ENCODE results near the gene CYP2R1. TPM values are rescaled to one million over a fixed set of nuclear protein-coding genes. Genes with fewer than 3 reads are reported as not detected.

Gene CYP2R1
- total RNA-seq, 1 donor from 2014 or later: 22.0 TPM

DNA sequence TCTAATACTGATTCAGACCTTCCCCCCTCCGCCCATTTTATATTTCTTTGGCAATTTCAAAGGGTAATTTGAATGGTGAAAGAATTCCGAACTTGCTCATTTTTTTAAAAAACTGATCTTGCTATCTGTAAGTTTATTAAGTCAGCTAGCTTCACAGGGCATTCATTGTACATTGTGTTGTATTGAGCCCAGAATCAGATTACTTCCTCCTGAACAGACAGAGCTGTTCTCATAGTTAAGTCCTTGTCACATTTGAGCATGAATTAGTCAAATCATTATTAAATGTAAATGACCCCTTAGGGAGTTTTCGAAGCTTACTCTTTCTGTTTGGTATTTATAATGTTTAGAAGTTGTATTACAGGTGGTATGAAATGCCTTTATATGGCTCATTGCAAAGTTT, 34.4 kb downstream of the CYP2R1 start:
- Mint-ChIP-seq H3K27me3 (peaks cover 8% of the 10 kb centered on the region), H3K9me3 (no peaks in the 10 kb centered on the region), H3K36me3 (ENCODE audit: low read depth) (no peaks in the 10 kb centered on the region), H3K27ac (no peak overlapping the region), H3K4me1 (no peaks in the 10 kb centered on the region), H3K4me3 (no peak overlapping the region)
- CTCF ChIA-PET: interaction anchor here (1.4 kb wide), 1 partner anchor 51 kb away, joined by 4 read pairs; no protein-coding TSS in a partner anchor
- ATAC-seq (ENCODE audit: low read depth) (no peak), DNase-seq (no peak)
- intact Hi-C loops (cut with micrococcal nuclease): no loop called here
- POLR2A ChIA-PET: interaction anchor here (0.9 kb wide), 1 partner anchor 12 kb away, joined by 5 read pairs; no protein-coding TSS in a partner anchor
- TF ChIP-seq, protein P1, sequence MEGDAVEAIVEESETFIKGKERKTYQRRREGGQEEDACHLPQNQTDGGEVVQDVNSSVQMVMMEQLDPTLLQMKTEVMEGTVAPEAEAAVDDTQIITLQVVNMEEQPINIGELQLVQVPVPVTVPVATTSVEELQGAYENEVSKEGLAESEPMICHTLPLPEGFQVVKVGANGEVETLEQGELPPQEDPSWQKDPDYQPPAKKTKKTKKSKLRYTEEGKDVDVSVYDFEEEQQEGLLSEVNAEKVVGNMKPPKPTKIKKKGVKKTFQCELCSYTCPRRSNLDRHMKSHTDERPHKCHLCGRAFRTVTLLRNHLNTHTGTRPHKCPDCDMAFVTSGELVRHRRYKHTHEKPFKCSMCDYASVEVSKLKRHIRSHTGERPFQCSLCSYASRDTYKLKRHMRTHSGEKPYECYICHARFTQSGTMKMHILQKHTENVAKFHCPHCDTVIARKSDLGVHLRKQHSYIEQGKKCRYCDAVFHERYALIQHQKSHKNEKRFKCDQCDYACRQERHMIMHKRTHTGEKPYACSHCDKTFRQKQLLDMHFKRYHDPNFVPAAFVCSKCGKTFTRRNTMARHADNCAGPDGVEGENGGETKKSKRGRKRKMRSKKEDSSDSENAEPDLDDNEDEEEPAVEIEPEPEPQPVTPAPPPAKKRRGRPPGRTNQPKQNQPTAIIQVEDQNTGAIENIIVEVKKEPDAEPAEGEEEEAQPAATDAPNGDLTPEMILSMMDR (IDR thresholded peaks at IDR 0.05): no peak

DNA sequence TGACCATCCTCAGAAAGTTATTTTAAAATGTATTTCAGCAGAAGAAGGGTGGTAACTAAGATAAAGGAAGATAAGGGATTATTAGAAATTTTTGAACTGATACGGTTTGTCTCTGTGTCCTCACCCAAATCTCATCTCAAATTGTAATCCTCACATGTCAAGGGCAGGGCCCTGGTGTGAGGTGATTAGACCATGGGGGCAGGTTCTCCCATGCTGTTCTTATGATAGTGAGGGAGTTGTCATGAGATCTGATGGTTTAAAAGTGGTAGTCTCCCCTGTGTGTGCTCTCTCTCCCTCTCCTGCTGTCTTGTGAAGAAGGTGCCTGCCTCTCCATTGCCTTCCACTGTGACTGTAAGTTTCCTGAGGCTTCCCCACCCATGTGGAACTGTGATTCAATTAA, 36.1 kb downstream of the CYP2R1 start:
- Mint-ChIP-seq H3K27ac (no peak overlapping the region), H3K36me3 (ENCODE audit: low read depth) (no peaks in the 10 kb centered on the region), H3K4me3 (no peak overlapping the region), H3K9me3 (no peaks in the 10 kb centered on the region), H3K4me1 (no peaks in the 10 kb centered on the region), H3K27me3 (peaks cover 8% of the 10 kb centered on the region)
- TF ChIP-seq, protein P1 (IDR thresholded peaks at IDR 0.05): no peak
- ATAC-seq (ENCODE audit: low read depth) (no peak), DNase-seq (no peak)
- intact Hi-C loops (cut with micrococcal nuclease): no loop called here
- POLR2A ChIA-PET: no interaction called here
- CTCF ChIA-PET: no interaction called here

GRCh38 chr11:14854057-14854456, 38.0 kb downstream of the CYP2R1 start:
- H3K27ac Mint-ChIP-seq: no peak overlapping the region
- CTCF ChIA-PET: no interaction called here
- DNase-seq (no peak), ATAC-seq (ENCODE audit: low read depth) (no peak)
- no peaks in the 10 kb centered on the region for H3K4me1 Mint-ChIP-seq
- H3K27me3 Mint-ChIP-seq: peaks cover 8% of the 10 kb centered on the region
- no peaks in the 10 kb centered on the region for H3K9me3 Mint-ChIP-seq
- intact Hi-C loops (cut with micrococcal nuclease): no loop called here
- TF ChIP-seq, protein P1 (IDR thresholded peaks at IDR 0.05): no peak
- H3K4me3 Mint-ChIP-seq: no peak overlapping the region
- POLR2A ChIA-PET: no interaction called here
- H3K36me3 Mint-ChIP-seq (ENCODE audit: low read depth): no peaks in the 10 kb centered on the region

DNA sequence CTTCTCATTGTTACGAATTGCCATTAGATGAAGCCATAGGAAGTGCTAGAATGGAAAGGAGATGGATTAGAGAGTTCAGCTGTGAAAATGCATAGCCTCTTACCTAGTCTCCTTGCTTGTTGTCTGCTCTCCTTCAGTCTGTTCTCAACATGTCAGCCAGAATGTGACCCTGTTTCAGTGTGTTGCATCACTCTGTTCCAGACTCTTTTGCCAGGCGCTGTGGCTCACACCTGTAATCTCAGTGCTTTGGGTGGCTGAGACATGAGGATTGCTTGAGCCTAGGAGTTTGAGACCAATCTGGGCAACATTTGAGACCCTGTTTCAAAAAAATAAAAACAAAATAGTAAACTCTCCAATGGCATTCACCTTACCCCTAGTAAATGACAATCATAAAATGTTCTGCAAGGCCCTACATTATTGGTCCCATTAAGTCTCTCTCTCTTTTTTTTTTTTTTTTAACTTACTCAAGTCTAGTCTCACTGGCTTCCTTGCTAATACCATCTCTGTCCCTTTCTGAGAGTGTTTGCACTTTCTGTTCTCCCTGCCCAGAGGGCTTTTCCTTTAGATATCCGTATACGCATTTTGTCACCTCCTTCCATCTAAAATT, 39.4 kb downstream of the CYP2R1 start:
- peaks cover 8% of the 10 kb centered on the region for H3K27me3 Mint-ChIP-seq
- POLR2A ChIA-PET: no interaction called here
- no peak overlapping the region for H3K27ac Mint-ChIP-seq
- ATAC-seq (ENCODE audit: low read depth) (no peak), DNase-seq (no peak)
- H3K4me1 Mint-ChIP-seq: no peaks in the 10 kb centered on the region
- no peaks in the 10 kb centered on the region for H3K9me3 Mint-ChIP-seq
- CTCF ChIA-PET: no interaction called here
- no peak overlapping the region for H3K4me3 Mint-ChIP-seq
- H3K36me3 Mint-ChIP-seq (ENCODE audit: low read depth): no peaks in the 10 kb centered on the region
- intact Hi-C loops (cut with micrococcal nuclease): no loop called here
- TF ChIP-seq, protein P1 (IDR thresholded peaks at IDR 0.05): no peak

GRCh38 chr11:14842002-14842401, 50.0 kb downstream of the CYP2R1 start:
- Mint-ChIP-seq H3K4me3 (no peak overlapping the region), H3K9me3 (peaks cover 2% of the 10 kb centered on the region), H3K27me3 (peaks cover 7% of the 10 kb centered on the region), H3K27ac (no peak overlapping the region), H3K4me1 (no peaks in the 10 kb centered on the region), H3K36me3 (ENCODE audit: low read depth) (peaks cover 1% of the 10 kb centered on the region)
- TF ChIP-seq, protein P1 (IDR thresholded peaks at IDR 0.05): no peak
- intact Hi-C loops (cut with micrococcal nuclease): no loop called here
- ChIA-PET CTCF (no interaction called here), POLR2A (no interaction called here)
- DNase-seq (no peak), ATAC-seq (ENCODE audit: low read depth) (no peak)
